HG03103 (cell line): ENCODE measurements around the gene ERN1.

ENCODE experiments used
- ATAC-seq: cut with Tn5 transposase; IDR thresholded peaks from one replicate; pipeline ENCODE4 v1.9.1; 2021; ENCODE audit warnings: low read depth; ENCODE audit not compliant: unreplicated experiment

ERN1 gene

GRCh38 chr17:64067657-64068056, 62.3 kb downstream of the ERN1 start:
- no peak for ATAC-seq

DNA sequence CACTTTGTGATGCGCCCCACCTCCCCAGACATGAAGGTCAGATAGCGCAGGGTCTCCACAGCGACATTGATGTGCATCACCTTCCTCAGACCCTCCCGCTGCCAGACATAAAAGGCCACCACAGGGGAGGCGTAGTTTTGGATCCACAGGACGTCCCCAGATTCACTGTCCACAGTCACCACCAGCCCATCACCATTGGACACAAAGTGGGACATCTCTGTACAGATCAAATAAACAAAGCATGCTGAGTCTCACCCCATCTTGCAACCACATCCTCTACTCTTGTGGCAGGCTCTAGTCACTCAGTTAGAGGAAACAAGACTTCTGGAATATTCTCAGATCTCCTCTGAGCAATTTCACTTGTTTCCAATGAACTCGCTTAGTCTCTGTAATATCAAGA, 63.2 kb downstream of the ERN1 start:
- ATAC-seq: no peak

DNA sequence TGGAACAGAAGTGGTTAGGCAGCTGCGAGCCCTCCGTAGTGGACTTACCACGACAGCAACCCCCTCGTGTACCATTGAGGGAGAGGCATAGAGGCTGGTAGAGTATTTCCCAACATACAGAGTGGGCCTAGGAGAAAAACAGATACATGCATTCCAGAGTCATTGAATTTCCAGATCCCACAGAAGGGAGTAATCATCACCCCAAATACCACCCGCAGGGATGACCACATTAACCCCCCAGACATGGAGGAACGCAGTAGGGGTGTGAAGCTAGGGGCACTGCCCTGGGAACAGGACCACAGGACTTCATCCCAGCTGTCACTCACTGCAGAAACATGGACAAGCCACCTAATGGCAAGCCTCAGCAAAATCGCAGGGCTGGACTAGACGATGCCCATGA, 64.8 kb downstream of the ERN1 start:
- ATAC-seq: no peak

DNA sequence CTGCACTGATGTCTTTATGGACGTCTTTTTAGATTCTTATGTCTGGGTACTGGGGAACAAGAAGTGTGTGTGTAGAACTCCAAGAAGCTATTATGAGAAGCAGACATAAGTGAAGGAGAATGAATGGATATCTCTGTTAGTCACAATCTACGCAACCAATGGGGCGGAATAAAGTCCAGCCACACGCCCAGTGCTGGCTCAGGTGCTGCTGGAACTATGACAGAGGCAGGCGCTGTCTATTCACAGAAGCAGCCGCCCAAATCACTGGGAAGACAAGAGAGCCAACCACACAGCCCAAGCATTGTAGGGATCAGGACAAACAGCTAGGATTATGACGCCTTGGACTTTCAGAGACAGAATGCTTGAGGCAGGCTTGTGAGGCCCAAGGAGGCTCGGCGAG, 65.6 kb downstream of the ERN1 start:
- no peak for ATAC-seq

GRCh38 chr17:64063766-64064224, 66.1 kb downstream of the ERN1 start:
- no peak for ATAC-seq

DNA sequence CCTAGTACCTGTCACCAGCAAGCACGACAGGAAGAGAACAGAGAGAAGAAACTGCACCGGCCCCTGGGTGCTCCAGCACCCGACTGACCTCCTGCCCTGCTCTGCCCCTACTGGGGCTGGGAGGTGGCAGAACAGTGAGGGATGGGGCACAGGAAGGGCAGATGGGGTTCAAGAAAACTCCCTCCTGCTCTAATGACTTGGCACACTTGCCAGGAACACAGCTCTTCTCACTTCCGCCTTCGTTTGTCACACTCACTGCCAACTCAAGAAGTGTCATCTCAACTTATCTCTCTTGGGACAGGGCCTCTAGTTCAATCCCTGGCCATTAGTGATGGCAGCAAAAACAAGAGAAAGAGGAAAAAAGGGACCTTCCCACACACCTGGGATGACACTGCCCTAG, 66.9 kb downstream of the ERN1 start:
- no peak for ATAC-seq

- ATAC-seq: no peak
Observed at GRCh38 chr17:64061178-64061898, 68.6 kb downstream of the ERN1 start.

- no peak for ATAC-seq
Observed at GRCh38 chr17:64060331-64060730, 69.6 kb downstream of the ERN1 start.

DNA sequence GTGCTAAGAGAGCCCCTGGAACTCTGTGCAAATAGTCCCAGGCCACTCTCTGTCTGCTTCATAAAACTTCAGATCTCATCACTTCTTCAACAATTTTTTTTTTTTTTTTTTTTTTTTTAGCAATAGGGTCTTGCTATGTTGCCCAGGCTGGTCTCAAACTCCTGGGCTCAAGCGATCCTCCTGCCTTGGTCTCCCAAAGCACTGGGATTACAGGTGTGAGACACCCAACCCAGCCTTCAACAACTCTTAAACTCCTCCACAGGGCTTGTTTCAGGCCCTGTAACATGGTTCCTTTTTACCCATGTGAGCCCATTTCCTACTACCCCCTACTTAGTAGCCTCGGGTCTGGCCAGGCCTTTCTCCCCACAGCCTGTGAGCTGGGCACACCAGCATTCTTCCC, 70.2 kb downstream of the ERN1 start:
- ATAC-seq: no peak

GRCh38 chr17:64058621-64059020, 71.3 kb downstream of the ERN1 start:
- ATAC-seq: no peak

DNA sequence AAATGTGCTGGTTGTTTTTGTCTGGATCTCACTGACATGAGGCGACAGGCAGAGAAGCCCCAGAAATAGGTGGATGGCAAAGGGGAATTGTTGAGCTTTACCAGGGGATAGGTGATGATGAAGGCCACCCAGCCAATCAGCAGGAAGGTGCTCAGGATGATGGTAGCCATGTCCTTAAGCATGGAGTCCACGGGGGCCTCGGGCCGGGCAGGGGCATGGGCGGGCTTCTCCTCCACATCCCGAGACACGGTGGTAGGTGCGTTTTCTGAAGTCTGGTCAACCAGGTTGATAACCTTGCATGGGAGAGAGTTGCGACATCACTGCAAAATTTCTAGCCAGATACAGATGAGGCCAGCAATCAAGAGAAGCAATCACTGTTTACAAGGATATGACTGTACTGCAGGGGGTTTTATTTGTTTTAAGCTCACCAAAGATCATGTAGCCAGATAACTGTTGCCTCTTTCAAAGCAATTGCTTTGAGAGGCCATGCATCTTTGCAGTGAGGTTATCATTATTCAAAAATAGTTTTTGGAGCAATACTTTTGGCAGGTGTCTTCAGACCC, 72.2 kb downstream of the ERN1 start:
- no peak for ATAC-seq

GRCh38 chr17:64056269-64057005, 73.5 kb downstream of the ERN1 start:
- ATAC-seq: peak; percentile 57

DNA sequence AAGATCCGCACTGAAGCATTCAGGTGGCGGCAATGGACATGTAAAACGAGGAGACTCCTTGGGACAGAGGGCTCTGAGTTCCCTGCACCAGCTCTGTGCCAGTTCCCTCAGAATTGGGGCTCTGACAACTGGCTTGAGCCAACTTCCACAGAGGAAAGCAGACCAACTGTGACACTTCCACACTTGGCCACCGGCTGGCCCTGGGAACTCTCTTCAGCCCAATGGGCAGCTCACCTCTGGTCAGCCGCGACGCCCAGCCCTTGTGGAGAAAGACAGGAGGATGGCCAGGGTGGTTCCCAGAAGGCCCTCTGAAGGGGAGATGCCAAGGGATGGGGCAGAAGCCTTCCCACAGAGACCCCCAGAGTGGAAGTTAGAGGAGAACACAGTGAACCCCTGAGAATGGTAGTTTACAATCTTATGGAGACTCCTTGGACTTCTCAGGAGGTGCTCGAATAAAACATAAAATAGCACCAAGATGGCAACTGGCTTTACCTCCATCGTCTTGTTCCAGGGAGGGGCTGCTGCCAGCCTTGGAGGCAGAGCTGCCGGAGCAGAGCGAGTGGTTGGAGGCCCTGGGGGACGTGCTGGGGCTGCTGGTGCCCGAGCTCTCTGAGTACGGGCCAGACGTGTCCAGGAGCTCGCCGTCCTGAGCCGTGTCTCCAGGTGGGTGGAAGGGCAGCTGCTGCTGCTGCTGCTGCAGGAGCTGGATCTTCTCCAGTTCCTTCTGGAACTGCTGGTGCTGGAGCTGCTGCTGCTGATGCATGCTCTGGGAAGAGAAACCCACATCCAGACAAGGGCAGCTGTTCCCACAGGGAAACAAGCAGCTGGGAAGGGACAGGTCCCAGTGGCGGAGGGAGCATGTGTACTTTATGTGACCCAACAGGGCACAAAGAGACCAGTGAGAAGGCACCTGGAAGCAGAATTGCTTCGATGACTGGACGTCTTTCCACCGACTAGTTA, 74.5 kb downstream of the ERN1 start:
- ATAC-seq: no peak

DNA sequence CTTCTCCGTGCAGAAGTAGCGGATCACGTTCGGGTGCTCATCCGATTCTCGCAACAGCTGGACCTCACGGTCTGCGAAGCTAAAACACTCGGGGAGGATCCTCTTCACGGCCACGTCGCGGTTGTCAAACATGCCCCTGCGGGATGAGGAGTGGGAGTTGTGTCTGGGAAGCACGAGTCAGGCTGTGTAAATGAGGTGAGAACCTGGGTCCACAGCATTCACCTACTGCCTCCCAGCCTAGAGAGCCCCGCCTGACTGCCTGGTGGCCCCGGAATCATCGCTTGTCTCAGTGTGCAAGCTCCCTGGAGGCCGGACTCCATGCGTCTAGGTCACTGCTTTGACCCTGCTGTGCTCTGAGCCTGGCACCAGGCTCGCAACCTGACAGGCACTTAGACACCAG, 75.6 kb downstream of the ERN1 start:
- ATAC-seq: no peak

DNA sequence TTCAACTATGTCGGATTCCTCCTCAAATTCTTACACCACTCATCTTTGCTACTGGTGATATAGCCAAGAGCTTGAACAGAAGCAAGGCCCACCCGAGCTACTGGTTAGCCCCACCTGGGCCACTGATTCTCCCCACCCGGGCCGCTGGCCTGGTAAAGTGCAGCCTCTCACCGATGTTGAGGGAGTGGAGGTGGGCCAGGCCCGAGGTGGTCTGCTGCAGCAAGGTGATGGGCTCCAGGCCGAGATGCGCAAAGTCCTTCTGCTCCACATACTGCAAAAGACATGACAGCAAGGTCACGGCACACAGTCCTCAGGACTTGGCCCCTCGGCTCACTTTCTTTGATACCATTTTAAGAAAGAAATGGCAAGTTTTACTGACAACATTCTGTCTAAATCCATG, 76.8 kb downstream of the ERN1 start:
- ATAC-seq: no peak

GRCh38 chr17:64051153-64051552, 78.8 kb downstream of the ERN1 start:
- ATAC-seq: no peak

- ATAC-seq: no peak
Observed at GRCh38 chr17:64048805-64049204, 81.1 kb downstream of the ERN1 start.

- ATAC-seq: no peak
Observed at GRCh38 chr17:64045176-64045575, 84.8 kb downstream of the ERN1 start.

- no peak for ATAC-seq
Observed at GRCh38 chr17:64042700-64043485, 87.1 kb downstream of the ERN1 start.

- ATAC-seq: no peak
Observed at GRCh38 chr17:64041912-64042311, 88.0 kb downstream of the ERN1 start.
